GM12864 (cell line): ENCODE data around the gene CBX8.

Experiments
- DNase-seq: peaks from one replicate; pipeline ENCODE4 v3.0.0-alpha.2; 2011; ENCODE audit warnings: low read depth
- H3K4me3 ChIP-seq: 2 replicates; pipeline ENCODE4 v1.5.1; 2011; ENCODE audit warnings: mild to moderate bottlenecking, low read depth, low read length, control low read depth
- TF ChIP-seq, protein P1 (sequence below): IDR thresholded peaks from 2 replicates; pipeline ENCODE4 v1.5.1; 2011; ENCODE audit warnings: low read depth, mild to moderate bottlenecking, moderate library complexity, low read length, control low read depth, inconsistent platforms; ENCODE audit errors: missing control alignments

The CBX8 gene

DNA sequence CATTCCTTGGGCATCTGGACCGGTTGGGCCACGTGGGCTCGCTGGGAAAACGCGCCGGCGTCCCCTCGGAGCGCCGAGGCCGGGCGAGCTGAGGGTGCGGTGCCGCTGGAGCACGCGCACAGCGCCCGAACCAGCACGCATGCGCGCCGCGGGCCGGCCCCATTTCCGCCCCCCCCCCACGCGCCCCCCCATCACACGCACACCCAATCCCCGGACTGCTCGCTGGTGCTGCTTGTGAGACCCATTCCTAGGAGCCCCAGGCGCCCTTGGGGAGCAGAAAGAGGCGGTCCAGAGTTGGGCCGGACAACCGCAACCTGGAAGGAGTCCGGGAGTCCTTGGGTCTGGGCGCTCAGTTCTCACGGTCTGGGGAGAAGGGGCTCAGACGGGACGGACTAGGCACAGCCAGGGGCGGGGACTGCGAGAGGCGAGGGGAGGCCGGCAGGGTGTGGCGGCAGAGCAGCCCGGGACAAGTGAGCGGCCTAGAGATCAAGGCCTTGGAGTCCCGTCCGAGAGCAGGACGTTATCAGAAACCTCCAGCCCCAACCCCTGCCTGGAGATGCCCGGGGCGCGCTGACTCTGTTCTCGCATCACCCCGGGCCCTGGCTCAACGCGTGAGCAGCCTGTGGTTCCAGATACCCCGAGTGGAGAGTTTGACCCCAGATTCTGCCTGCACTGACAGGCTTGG is 6.0 kb upstream of the CBX8 start:
- H3K4me3 ChIP-seq = no peak overlapping the region
- DNase-seq = no peak
- TF ChIP-seq, protein P1, sequence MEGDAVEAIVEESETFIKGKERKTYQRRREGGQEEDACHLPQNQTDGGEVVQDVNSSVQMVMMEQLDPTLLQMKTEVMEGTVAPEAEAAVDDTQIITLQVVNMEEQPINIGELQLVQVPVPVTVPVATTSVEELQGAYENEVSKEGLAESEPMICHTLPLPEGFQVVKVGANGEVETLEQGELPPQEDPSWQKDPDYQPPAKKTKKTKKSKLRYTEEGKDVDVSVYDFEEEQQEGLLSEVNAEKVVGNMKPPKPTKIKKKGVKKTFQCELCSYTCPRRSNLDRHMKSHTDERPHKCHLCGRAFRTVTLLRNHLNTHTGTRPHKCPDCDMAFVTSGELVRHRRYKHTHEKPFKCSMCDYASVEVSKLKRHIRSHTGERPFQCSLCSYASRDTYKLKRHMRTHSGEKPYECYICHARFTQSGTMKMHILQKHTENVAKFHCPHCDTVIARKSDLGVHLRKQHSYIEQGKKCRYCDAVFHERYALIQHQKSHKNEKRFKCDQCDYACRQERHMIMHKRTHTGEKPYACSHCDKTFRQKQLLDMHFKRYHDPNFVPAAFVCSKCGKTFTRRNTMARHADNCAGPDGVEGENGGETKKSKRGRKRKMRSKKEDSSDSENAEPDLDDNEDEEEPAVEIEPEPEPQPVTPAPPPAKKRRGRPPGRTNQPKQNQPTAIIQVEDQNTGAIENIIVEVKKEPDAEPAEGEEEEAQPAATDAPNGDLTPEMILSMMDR = no peak

DNA sequence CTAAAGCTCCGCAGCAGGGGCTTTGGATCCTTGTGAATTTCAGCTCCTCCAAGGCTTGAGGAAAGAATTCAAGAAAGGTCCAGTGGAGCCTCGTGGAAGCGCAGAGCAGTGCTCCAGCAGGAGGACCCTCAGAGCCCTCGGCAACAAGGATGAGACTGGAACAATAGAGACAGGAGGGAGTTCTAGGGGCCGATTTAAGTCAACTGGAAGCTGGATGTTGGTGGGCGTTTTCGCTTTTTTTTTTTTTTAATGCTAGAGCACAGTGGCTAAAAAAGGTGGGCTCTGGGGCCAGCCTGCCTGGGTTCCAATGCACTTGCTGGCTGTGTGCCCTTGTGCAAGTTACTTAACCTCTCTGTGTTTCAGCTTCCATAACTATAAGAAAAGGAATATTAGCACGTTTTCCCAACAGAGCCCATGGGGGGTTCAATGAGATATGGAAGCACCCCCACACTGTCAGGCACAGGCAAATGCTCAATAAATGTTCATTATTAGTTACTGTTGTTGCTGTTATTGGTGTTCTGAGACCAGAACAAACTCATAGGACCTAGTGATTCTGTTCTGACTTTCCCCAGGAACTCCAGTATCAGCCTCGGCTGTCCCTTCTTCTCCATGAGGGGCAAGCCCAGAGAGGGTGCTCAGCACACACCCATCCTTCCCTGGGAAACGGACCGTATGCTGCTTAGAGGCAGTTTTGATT is 5.3 kb upstream of the CBX8 start:
- H3K4me3 ChIP-seq = no peak overlapping the region
- TF ChIP-seq, protein P1 = no peak
- no peak for DNase-seq

DNA sequence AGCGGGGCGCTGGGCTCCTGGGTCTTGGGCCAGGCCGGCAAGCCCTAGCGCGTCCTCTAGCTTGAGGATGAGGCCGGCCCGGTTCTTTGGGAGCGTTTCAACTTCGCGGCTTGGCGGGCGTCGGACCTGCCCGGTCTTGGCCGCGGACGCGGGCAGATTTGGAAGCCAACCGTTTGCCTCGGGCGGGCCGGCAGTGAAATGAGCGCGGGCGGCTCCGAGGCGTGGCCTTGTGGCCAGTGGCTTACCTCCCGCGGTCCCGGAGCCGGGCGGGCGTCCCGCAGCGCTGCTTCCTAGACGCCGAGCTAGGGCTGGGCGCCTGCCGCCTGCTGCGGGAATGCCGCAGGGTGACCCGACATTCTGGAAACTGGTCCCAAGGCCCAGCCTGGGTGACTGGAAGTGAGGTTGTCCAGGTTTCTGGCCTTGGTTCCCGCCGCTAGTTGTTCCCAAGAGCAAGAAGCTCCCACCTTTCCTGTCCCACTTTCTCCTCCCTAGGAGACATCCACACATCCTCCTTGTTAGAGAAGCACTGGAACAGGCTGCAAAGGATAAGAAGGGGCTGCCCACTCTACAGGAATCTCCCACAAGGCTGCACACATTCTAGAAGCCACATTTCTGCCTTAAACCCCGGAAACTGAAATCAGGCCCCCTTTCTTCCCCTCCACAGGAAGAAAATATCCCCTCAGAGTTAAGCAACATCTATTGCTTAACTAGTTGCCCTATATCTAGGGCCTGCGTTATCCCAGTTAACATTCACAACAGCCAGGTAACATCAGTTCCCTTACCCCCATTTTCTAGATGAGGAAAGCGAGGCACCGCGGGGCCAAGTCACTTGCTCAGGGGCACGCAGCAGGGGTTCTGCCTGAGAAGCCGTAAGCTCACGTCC is 4.5 kb upstream of the CBX8 start:
- no peak overlapping the region for H3K4me3 ChIP-seq
- DNase-seq = no peak
- TF ChIP-seq, protein P1 = no peak

DNA sequence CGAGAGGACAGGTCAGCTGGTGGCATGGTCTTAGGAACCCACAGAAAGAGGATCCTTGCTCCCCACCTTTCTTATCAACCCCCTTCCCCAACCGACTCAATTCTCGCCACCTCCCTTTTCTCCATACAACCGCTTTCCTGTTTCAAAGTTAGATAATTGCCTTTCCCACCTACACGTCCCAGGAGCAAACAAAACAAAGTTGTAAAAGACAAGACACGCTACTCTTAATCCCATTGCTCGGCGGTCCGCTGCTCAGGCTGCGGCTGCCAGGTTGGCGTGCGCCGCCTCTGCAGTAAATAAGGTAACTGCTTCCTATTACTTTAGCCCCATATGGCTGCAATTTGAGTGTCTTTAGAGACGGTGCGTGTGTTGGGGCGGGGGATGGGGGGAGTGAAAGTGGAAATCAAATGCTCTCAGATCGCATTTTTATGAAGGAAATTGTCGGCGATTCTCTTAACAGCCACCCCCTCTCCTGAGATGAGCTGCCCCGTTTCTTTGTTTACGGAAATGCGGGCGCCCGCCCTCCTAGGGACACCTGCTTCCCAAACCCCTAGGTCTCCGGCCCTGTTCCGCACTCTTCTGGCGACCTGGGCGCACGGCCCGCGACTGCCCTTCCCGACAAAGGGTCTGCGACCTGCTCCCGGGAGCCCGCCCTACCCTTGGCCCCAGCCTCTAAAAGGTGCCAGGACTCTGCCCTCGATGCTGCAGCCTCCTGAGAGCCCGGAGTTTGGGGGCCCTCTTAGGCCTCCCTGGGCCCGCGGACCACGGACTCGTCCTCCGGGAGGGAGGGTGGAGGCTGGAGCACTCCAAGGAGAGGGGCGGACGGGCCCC is 3.7 kb upstream of the CBX8 start:
- peak overlapping the region; percentile 18; the same call in 1 of the 2 replicates for H3K4me3 ChIP-seq
- DNase-seq = no peak
- TF ChIP-seq, protein P1 = no peak

- TF ChIP-seq, protein P1 = no peak
- H3K4me3 ChIP-seq = no peak overlapping the region
- no peak for DNase-seq
These were observed 2.9 kb upstream of the CBX8 start for GRCh38 chr17:79799538-79800324.

DNA sequence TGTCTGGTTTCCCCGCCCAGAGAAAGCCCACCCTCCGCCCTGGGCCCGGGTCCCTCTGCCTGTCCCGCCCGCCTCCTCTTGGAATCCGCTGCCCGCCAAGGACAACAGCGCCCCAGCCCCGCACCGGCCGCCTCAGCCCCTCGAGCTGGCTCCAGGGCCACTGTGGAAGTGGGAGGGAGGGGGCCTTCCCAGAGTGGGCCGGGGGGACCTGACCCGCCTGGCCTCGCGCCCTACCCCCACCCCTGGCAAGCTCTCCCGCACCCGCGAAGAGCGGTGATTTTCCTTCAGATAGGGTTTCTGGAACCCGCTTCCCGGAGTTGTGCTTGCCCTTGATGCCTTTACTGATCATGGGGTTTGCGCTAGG is 2.3 kb upstream of the CBX8 start:
- TF ChIP-seq, protein P1 = no peak
- H3K4me3 ChIP-seq = no peak overlapping the region

More for the DNA sequence above, 2.3 kb upstream of the CBX8 start:
- DNase-seq = no peak
